Neural cell (in vitro differentiated cells): Measurements from ENCODE around the gene ARHGEF19.

Experiments used
- CTCF ChIP-seq: fragments of 450-650 bp; IDR thresholded peaks from 2 replicates; pipeline ENCODE4 v1.5.1; 2014; ENCODE audit warnings: antibody characterized with exemption, mild to moderate bottlenecking, moderate library complexity; ENCODE audit not compliant: poor library complexity, severe bottlenecking
- EP300 ChIP-seq: fragments of 450-650 bp; conservative IDR thresholded peaks from 2 replicates; pipeline ENCODE4 v1.6.1; 2014; ENCODE audit warnings: antibody characterized with exemption, mild to moderate bottlenecking, moderate library complexity; ENCODE audit not compliant: poor library complexity, severe bottlenecking
- EZH2 ChIP-seq: fragments of 200-600, 300-800 bp; shearing (Covaris generic), sonication (generic); IDR thresholded peaks from 2 replicates; pipeline ENCODE4 v1.6.1; 2014; ENCODE audit warnings: antibody characterized with exemption, low read length, borderline replicate concordance, mild to moderate bottlenecking; ENCODE audit not compliant: insufficient read depth, poor library complexity, severe bottlenecking
- MXI1 ChIP-seq: fragments of 450-650 bp; conservative IDR thresholded peaks from 2 replicates; pipeline ENCODE4 v1.6.1; 2014; ENCODE audit warnings: antibody characterized with exemption, mild to moderate bottlenecking; ENCODE audit not compliant: poor library complexity, severe bottlenecking
- TAF1 ChIP-seq: IDR thresholded peaks from 2 replicates; pipeline ENCODE4 v1.6.1; 2012; ENCODE audit warnings: low read depth
- TF ChIP-seq, protein P1 (sequence below): IDR thresholded peaks from 2 replicates; pipeline ENCODE4 v1.6.1; 2012; ENCODE audit warnings: borderline replicate concordance

DNA sequence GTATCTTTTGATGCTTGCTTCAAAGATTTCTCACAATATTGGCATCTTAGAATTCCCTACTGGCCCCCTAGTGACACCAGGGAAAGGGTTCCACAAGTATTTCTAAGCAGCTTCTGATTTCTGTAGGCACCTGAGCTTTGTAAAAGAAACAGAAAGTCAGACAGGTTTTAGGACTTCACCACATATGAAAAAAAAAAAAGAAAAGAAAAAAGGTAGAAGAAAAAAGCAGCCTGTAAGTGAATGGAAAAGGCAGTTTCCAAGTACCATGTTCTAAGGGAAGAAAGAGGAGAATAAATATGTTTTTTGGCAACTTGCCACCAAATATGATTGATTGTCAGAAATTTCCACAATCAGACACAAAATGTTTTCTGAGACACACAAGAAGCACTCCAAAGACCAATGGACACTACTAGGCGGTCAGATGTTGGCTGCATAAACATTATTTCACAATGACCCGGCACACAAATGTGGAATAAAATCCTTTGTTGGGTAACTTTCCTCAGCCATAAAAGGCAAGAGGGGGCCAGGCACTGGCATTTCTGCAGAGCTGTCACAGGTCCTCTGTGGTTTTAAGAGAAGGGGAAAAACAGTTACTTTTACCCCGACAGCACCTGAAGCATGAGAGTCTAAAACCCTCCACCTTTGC is 37.3 kb upstream of the ARHGEF19 start:
- TF ChIP-seq CTCF = no peak
- no peak for TF ChIP-seq TAF1
- no peak for TF ChIP-seq MXI1
- no peak for TF ChIP-seq EP300
- TF ChIP-seq EZH2 = no peak
- TF ChIP-seq, protein P1, sequence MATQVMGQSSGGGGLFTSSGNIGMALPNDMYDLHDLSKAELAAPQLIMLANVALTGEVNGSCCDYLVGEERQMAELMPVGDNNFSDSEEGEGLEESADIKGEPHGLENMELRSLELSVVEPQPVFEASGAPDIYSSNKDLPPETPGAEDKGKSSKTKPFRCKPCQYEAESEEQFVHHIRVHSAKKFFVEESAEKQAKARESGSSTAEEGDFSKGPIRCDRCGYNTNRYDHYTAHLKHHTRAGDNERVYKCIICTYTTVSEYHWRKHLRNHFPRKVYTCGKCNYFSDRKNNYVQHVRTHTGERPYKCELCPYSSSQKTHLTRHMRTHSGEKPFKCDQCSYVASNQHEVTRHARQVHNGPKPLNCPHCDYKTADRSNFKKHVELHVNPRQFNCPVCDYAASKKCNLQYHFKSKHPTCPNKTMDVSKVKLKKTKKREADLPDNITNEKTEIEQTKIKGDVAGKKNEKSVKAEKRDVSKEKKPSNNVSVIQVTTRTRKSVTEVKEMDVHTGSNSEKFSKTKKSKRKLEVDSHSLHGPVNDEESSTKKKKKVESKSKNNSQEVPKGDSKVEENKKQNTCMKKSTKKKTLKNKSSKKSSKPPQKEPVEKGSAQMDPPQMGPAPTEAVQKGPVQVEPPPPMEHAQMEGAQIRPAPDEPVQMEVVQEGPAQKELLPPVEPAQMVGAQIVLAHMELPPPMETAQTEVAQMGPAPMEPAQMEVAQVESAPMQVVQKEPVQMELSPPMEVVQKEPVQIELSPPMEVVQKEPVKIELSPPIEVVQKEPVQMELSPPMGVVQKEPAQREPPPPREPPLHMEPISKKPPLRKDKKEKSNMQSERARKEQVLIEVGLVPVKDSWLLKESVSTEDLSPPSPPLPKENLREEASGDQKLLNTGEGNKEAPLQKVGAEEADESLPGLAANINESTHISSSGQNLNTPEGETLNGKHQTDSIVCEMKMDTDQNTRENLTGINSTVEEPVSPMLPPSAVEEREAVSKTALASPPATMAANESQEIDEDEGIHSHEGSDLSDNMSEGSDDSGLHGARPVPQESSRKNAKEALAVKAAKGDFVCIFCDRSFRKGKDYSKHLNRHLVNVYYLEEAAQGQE = no peak
